AG09309 (cell line): ENCODE measurements around the gene SCN7A.

Source experiments
- DNase-seq: peaks from one replicate; pipeline ENCODE4 v3.0.0-alpha.2; 2010; ENCODE audit warnings: low read depth
- H3K4me3 ChIP-seq: 2 replicates; pipeline ENCODE4 v1.5.1; 2011; ENCODE audit warnings: mild to moderate bottlenecking, low read depth, low read length, moderate library complexity; ENCODE audit not compliant: control insufficient read depth
- TF ChIP-seq, protein P1 (sequence below): IDR thresholded peaks from 2 replicates; pipeline ENCODE4 v1.5.1; 2011; ENCODE audit warnings: mild to moderate bottlenecking, low read depth, low read length, inconsistent platforms; ENCODE audit not compliant: insufficient read depth, control insufficient read depth; ENCODE audit errors: missing control alignments

The SCN7A gene

DNA sequence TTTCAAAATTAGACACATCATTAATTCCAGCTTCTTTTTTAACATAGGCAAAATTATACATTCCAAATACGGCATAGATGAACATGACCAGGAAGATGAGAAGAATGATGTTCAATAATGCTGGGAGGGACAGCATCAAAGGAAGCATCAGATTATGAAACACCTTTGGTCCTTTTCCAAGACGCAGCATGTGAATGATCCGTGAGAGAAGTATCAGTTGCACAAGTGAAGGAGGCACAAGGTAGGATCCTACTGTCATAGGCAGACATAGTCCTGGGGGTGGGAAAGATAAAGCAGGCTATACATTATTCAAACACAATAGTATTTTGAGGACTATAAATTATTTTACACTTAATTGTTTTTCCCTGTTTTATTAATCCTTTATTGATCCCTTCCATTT lies 87.7 kb downstream of the SCN7A start:
- TF ChIP-seq, protein P1, sequence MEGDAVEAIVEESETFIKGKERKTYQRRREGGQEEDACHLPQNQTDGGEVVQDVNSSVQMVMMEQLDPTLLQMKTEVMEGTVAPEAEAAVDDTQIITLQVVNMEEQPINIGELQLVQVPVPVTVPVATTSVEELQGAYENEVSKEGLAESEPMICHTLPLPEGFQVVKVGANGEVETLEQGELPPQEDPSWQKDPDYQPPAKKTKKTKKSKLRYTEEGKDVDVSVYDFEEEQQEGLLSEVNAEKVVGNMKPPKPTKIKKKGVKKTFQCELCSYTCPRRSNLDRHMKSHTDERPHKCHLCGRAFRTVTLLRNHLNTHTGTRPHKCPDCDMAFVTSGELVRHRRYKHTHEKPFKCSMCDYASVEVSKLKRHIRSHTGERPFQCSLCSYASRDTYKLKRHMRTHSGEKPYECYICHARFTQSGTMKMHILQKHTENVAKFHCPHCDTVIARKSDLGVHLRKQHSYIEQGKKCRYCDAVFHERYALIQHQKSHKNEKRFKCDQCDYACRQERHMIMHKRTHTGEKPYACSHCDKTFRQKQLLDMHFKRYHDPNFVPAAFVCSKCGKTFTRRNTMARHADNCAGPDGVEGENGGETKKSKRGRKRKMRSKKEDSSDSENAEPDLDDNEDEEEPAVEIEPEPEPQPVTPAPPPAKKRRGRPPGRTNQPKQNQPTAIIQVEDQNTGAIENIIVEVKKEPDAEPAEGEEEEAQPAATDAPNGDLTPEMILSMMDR, result no peak
- H3K4me3 ChIP-seq, result no peak overlapping the region
- no peak for DNase-seq

DNA sequence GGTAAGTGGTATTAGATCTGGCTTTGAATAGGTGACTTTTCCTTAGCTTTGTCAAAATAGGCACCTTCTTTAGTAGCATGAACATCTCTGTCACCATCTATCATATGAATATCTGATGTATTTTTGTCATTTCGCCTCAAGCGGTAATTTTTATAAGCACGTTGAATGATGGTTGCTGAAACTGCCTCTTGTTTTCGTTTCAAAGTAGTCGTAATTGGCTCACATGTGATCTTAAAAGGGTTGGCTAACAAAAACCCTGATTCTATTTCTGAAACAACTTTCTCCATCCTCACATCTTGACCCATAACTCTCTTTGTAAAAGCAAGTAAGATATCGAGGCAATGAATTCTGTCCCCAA lies 88.5 kb downstream of the SCN7A start:
- no peak for DNase-seq
- TF ChIP-seq, protein P1, result no peak
- no peak overlapping the region for H3K4me3 ChIP-seq

DNA sequence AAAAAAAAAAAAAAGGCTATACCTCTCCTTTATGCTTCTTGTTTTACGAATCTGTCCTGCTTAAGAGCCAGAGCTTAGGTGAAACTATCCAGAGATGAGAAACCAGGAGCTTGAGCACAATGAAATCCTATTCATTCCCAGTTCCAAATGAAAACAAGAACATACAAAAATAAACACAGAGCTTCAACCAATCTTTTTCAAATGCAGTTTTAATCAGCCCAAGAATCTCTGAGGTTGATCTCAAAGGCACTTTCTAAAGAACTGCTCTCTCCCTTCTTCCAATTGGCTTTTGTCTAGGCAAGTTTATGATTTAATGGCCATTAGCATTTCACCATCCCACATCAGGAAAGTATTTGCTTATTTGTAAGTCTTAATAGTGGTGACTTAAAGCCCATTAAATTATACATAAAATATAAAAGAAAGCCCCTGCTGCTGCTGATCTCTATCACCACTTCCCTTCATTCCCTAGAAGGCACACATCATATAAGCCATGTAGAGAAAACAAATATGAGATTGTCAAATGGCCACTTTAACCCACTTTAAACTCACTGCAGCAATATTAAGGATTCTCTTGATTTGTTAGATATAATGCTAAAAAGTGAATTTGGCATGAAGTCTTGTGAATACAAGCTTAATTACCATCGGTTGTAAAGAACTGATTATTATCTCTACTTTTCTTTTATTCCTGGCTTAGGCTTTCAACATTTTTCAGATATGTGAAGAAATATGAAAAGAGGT lies 89.0 kb downstream of the SCN7A start:
- TF ChIP-seq, protein P1, result no peak
- no peak overlapping the region for H3K4me3 ChIP-seq
- DNase-seq, result no peak

DNA sequence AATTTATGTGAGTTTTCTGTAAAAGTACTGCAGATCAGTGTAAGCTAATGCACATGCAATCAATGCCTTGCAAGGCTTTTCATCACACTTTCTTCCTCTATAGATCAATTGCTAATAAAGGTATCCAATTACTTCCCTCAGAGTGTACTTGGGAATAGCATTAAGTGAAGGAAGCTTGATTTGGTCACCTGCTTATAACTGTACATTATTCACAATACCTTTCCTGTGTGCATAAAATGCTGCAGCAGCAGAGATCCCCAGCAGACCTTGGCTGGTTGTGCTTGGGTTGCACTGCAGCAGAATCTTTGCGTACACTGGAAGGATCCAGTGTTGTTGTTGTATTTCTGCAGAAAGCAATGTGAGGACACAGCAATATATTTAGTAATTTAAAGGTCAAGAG lies 99.8 kb downstream of the SCN7A start:
- TF ChIP-seq, protein P1, result no peak
- H3K4me3 ChIP-seq, result no peak overlapping the region
- no peak for DNase-seq

DNA sequence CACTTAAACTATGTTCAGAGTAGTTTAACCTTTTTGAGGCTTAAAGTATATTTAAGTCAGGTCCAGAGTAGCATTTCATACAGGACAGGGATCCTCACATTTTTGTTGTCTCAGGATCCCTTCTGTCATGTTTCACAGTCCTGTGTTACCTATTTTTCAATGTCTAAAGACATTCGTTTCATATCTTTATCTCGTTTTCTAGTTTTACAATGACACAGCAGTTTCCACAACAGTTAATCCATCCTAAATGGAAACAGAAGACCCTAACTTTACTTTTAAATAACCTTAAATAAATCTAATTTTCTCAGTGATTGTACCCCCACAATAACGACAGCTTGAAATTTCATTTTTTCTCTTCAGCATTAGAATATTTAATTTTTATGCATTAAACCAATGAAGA lies 101.0 kb downstream of the SCN7A start:
- TF ChIP-seq, protein P1, result no peak
- H3K4me3 ChIP-seq, result no peak overlapping the region
- DNase-seq, result no peak

DNA sequence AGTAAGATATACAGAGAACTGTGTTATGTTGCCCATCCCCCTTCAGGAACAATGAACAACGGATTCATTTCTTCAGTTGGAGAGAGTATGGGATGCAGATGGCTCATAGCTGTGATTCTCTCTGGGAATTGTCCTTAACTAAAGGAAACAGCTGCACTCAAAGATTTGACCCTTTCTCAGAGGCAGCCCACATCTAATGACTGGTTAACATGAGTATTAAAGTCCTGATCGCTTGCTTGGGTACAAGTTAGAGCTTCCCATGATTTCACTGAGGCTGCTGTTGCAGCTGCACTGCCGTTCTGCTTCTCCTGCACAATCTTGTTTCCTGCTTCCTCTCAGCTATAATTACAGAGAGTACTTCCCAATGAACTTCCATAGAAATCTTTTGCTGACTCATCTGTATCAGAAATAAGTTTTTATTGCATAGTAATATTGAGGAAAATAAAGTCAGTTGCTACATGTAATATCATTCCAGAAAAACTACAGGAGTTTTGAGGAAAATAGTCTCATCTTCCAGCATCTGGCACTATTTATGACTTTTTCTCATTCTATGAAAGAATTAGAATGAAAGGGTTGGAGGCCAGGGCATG lies 105.5 kb downstream of the SCN7A start:
- TF ChIP-seq, protein P1, result no peak
- no peak for DNase-seq

More for the DNA sequence above, 105.5 kb downstream of the SCN7A start:
- no peak overlapping the region for H3K4me3 ChIP-seq
